Omental fat pad (tissue), 4 donors: Measurements from ENCODE around the gene HSD17B8. TPM values are rescaled to one million over a fixed set of nuclear protein-coding genes. Genes with fewer than 3 reads are reported as not detected.

Experiments
- ATAC-seq: fragments of 150-250 bp; one replicate; pipeline ENCODE4 v1.9.1; 2016; ENCODE audit warnings: mild to moderate bottlenecking, moderate library complexity; ENCODE audit not compliant: low FRiP score
- DNase-seq: peaks from one replicate; pipeline ENCODE4 v3.0.0-alpha.2; 2019; ENCODE audit warnings: low spot score
- total RNA-seq, 4 donors: library from RNA; depleted of rRNA; stranded (reverse); fragments of >200 nt; gene quantifications; one replicate each; pipeline ENCODE4 v1.1.0, GENCODE V29; 2016
- TF ChIP-seq, protein P1 (sequence below), 3 donors: fragments of 450-650 bp; IDR thresholded peaks; one replicate each; pipeline ENCODE4 v1.5.1; 2016 to 2017; ENCODE audit warnings: antibody characterized with exemption in 3 of 3, mild to moderate bottlenecking in 3 of 3, moderate library complexity in 2 of 3

The HSD17B8 gene
- total RNA-seq, 4 donors from 2014 or later = 6.9 to 13.6 (median 11.0) TPM

DNA sequence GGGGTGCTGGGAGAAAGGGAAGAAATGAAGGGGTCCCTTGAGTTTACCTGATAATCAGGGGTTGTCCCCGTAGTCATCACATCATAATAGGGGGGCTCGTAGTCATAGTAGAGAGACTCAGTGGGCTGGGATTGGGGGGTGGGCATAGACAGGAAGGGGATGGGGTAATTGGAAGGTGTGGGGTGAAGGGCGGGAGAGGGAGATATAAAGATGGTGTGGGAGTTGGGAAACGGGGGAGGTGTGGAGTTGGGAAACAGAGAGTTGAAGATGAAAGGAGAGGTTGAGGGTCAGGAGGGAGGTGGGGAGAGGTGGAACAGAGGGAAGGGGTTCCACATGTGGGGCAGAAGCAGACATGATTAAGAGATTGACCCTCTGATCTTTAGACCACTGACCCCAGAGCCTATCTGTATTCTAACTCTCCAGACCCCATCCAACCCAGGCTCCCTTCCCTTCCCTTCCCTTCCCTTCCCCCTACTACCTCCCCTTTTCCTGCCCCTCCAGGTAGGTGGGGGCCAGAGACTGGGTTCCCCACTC, 18.7 kb upstream of the HSD17B8 start:
- TF ChIP-seq, protein P1, sequence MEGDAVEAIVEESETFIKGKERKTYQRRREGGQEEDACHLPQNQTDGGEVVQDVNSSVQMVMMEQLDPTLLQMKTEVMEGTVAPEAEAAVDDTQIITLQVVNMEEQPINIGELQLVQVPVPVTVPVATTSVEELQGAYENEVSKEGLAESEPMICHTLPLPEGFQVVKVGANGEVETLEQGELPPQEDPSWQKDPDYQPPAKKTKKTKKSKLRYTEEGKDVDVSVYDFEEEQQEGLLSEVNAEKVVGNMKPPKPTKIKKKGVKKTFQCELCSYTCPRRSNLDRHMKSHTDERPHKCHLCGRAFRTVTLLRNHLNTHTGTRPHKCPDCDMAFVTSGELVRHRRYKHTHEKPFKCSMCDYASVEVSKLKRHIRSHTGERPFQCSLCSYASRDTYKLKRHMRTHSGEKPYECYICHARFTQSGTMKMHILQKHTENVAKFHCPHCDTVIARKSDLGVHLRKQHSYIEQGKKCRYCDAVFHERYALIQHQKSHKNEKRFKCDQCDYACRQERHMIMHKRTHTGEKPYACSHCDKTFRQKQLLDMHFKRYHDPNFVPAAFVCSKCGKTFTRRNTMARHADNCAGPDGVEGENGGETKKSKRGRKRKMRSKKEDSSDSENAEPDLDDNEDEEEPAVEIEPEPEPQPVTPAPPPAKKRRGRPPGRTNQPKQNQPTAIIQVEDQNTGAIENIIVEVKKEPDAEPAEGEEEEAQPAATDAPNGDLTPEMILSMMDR (IDR thresholded peaks at IDR 0.05) = no peak
- ATAC-seq = no peak
- DNase-seq = no peak

DNA sequence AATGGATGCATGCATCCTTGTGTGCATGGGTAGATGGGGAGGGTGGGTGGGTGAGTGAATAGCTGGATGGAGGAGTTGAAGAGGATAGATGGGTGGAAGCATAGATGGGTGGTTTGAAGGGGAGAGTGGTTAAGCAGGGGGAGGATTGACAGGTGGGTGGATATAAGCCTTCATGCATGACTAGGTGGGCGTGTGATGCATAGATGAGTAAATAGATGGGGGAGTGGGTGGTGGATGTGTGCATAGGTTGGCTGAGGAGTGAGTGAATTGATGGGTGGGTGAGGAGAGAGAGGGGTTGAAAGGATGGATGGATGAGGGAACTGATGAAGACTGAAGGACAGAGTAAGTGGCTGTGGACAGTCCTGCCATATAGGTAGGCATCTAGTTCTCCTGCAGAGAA, 16.6 kb upstream of the HSD17B8 start:
- ATAC-seq (no peak), DNase-seq (no peak)
- TF ChIP-seq, protein P1 (IDR thresholded peaks at IDR 0.05) = no peak

DNA sequence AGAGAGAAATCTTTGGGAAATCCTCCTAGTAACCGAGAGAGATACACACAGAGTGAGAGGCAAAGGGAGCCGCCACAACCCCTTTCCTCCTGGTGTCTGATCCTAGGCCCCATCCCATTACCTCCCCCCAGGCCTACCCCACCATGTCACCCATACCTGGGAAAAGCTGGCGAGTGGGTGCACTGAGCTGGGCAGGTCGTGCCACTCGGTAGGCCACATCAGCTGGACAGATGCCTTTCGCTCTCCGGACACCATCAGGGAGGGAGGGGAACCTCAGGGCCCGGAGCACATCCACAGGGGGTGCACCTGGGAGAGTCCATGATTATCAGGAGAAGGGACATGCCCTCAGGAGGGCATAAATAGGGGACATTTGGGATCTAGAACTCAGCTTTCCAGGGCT, 15.3 kb upstream of the HSD17B8 start:
- DNase-seq (no peak), ATAC-seq (no peak)
- TF ChIP-seq, protein P1 (IDR thresholded peaks at IDR 0.05) = no peak

DNA sequence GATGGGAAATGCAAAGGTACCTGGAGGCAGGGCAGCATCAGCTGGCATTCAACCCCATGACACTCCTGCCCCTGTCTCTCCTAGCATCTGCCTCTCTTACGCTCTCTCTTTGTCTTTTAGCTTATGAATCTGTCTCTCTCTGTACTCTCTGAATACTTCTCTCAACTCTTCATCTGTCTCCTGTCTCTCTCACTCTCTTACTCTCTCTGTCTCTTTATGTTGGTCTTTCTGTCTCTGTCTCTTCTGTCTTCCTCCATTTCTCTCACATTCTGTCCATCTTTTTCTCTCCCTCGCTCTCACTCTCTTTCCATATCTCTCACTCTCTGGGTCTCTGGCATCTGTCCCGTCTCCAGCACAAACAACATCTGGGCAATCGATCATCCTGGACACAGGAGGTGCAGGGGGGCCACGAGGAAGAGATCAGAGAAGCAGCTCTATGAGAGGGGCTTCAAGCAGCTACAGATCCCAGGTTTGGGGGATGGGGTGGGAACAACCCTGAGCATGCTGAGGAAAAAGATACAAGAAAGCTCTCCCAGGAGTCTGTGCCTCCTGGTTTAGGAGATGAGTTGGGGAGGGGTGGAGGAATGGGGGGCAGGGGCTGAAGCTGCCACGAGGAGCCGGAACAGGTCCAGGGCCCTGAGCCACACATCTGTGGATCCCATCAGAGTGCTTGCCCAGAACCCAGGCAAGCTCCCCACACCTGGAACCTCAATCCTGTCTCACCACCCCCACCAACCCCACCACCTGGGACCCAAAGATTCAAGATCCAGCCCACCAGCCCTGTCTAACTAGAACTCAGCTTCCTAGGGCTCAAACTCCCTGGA, 14.6 kb upstream of the HSD17B8 start:
- ATAC-seq = no peak
- no peak for DNase-seq
- TF ChIP-seq, protein P1 (IDR thresholded peaks at IDR 0.05) = no peak

DNA sequence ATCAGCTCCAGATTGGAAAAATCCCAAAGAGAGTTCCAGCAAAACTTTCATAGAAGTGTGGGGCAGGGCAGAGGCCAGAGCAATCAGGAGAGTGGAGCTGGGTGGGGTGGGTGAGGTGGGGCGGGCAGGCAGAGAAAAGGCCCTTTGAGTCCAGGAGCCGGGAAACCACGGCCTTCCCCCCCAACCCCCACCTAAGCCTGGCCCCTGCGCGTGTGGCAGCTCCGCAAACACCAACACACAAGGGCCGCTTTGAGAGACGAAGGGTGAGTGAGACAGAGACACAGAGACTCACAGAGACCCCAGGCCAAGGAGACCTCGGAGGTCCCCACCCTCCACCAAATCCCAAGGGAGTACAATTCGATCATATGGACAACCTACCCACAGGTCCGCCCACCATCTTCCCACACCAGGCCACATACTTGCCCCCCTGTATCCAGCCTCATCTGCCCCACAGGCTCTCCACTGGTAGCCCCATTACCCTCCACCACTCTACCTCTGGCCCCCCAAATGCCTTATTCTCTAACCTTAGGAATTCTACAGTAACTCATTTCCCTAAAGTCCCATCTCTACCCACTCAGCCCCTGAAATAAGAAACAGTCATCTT, 13.8 kb upstream of the HSD17B8 start:
- TF ChIP-seq, protein P1 (IDR thresholded peaks at IDR 0.05) = no peak
- no peak for ATAC-seq
- no peak for DNase-seq

DNA sequence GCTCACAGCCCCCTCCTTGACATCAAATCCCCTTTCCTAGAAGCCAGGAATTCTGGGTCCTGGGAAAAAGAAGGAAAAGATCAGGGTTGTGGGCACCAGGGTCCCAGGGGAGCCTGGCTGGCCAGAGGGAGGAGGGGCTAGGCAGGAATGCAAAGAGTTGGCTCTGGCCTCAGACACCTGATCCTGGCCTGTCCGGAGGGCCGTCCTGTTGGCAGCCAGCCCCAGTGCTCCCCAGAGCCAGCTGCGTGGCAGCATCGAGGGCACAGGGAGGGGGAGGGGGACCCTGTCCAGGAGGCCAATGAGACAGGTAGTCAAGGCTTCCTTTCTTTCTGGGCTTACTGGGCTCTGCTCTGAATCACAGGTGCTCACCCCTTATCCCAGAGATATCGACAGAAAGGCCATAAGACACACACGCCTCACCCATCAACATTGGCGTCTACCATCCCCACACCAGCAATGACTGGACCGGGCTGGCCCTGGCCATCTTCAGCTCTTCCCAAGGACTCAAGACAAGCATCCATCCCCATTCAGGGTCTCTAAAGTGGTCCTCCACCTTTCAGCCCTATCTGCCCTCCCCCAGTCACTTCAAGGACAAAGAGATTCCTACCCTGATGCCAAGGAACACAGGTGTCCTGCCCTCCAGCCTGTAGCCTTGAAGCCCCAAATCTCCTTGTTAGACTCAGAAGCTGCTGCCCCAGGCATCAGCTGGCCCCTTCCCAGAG, 12.9 kb upstream of the HSD17B8 start:
- DNase-seq (no peak), ATAC-seq (no peak)
- TF ChIP-seq, protein P1 (IDR thresholded peaks at IDR 0.05) = no peak
